Uterus (tissue), 4 donors: ENCODE data around the gene PLXNA4. TPM values are rescaled to one million over a fixed set of nuclear protein-coding genes. Genes with fewer than 3 reads are reported as not detected.

Experiments
- DNase-seq, 2 donors: peaks; one replicate each; pipeline ENCODE4 v3.0.0-alpha.2; 2019 to 2020
- H3K27ac ChIP-seq, 2 donors: fragments of 200-600 bp; sonication (generic); 1 replicate in 1 of 2; 2 replicates in 1 of 2; pipeline ENCODE4 v1.5.1; 2016 to 2018
- H3K27me3 ChIP-seq, 2 donors: fragments of 200-600 bp; sonication (generic); one replicate each; pipeline ENCODE4 v1.5.1; 2018 to 2019; ENCODE audit warnings: control low read depth in 1 of 2
- H3K36me3 ChIP-seq, 2 donors: fragments of 200-600 bp; sonication (generic); one replicate each; pipeline ENCODE4 v1.5.1; 2019; ENCODE audit warnings: control low read depth in 1 of 2
- H3K4me1 ChIP-seq, 2 donors: fragments of 200-600 bp; sonication (generic); one replicate each; pipeline ENCODE4 v1.5.1; 2018 to 2019; ENCODE audit warnings: control low read depth in 1 of 2
- H3K4me3 ChIP-seq, 2 donors: fragments of 200-600 bp; sonication (generic); 1 replicate in 1 of 2; 2 replicates in 1 of 2; pipeline ENCODE4 v1.5.1; 2018 to 2019; ENCODE audit warnings: mild to moderate bottlenecking in 1 of 2
- H3K9me3 ChIP-seq, 2 donors: fragments of 200-600 bp; sonication (generic); one replicate each; pipeline ENCODE4 v1.5.1; 2019; ENCODE audit warnings: control low read depth in 1 of 2
- CTCF ChIP-seq, 4 experiments: fragments of 200-600 bp in 2 of 4; fragments of 450-650 bp in 2 of 4; sonication (generic) in 2 of 4; IDR thresholded peaks; one replicate each; pipeline ENCODE4 v1.5.1; 2016 to 2019; ENCODE audit warnings: antibody characterized with exemption in 4 of 4, mild to moderate bottlenecking in 2 of 4, moderate library complexity in 1 of 4
- POLR2A ChIP-seq, 2 donors: fragments of 450-650 bp; IDR thresholded peaks; one replicate each; pipeline ENCODE4 v1.6.1; 2016; ENCODE audit warnings: antibody characterized with exemption in 2 of 2, mild to moderate bottlenecking in 1 of 2, moderate library complexity in 1 of 2
- intact Hi-C: fragments of 100-400 bp; cut with DNase I; formaldehyde crosslinking; loops from one replicate; pipeline ENCODE4 v1.15.1; 2023; ENCODE audit warnings: low total_unique reads
- total RNA-seq, 4 donors: library from RNA; depleted of rRNA in 3 of 4; stranded (reverse); fragments of >200 nt in 3 of 4; gene quantifications; one replicate each; pipeline versions ENCODE4 v1.1.0 to v1.2.4, GENCODE V29; 2014 to 2023
- donor health status: DM: yes; HTN: yes; CAD: no.

PLXNA4 gene
- total RNA-seq, 4 donors from 2014 or later, result 4.1 to 16.5 (median 7.7) TPM

DNA sequence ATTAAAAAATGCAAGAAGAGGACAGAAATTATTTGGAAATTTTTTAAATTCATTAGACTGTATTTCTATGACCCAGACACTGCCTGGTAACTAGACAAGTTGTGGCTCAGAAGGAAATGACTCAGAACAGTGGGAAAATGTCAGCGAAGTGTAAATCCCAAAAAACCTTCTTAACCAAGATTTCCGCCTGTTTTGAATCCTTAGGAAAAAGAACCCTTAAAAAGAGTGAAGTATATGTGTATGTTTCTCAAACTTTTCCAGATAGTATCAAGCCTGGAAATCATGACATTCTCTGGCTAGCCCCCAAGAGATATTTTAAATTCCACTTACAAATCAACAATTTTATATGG, 42.7 kb upstream of the PLXNA4 start:
- Histone ChIP-seq H3K9me3 (no peaks in the 10 kb centered on the region), H3K36me3 (no peaks in the 10 kb centered on the region), H3K4me3 (no peak overlapping the region), H3K4me1 (peaks cover 0 to 4% of the 10 kb centered on the region in 2 donors), H3K27ac (no peak overlapping the region), H3K27me3 (no peaks in the 10 kb centered on the region)
- no peak for DNase-seq
- no peak for TF ChIP-seq POLR2A (IDR thresholded peaks at IDR 0.05)
- TF ChIP-seq CTCF (IDR thresholded peaks at IDR 0.05), result no peak
- intact Hi-C loops, result no loop called here

GRCh38 chr7:132618271-132618955, 42.1 kb upstream of the PLXNA4 start:
- Histone ChIP-seq H3K36me3 (no peaks in the 10 kb centered on the region), H3K9me3 (no peaks in the 10 kb centered on the region), H3K27me3 (no peaks in the 10 kb centered on the region), H3K4me1 (peaks cover 0 to 4% of the 10 kb centered on the region in 2 donors), H3K4me3 (no peak overlapping the region), H3K27ac (no peak overlapping the region)
- TF ChIP-seq POLR2A (IDR thresholded peaks at IDR 0.05) (no peak), CTCF (IDR thresholded peaks at IDR 0.05) (no peak)
- no peak for DNase-seq
- intact Hi-C loops, result no loop called here

DNA sequence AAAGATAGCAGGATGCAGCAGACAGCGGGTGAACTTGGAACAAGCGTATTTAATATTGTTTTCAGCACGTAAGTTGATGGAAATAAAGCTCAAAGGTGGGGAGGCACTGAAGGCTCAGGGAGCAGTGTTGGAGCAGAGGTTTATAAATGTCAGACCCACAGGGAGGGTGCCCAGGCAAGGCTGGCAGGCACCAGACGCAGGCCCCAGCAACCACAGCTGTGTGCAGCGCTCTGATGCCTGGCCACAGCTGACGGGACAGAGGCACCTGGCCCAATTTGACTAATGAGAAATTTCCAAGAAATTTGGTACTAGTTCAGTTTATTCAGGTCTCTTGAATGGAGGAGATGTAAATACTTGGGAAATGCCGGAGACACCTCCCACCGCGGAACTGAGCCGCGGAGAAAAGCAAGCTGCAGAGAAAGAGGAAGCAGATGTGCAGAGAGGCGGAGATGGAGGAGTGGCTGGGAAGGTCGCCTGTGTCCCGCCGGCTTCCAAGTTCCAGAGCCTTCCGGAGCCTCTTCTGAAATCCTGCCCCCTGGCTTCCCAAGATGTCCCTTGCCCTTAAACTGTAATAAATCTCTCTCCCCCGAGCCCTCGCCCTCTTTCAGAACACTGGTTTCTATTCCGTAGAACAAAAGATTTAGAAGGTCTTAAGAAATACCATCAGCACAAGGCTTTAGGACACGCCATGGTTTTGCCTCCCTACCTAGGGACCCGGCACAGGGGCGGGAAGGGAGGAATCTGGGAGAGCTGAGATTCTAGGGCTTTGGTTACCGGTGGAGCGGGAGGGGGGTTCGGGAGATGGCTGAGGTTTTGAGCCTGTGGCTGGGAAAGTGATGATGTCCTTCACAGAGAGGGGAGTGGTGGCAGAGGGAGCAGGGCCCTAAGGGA, 38.4 kb upstream of the PLXNA4 start:
- Histone ChIP-seq H3K4me3 (no peak overlapping the region), H3K4me1 (peaks cover 0 to 4% of the 10 kb centered on the region in 2 donors), H3K27me3 (no peaks in the 10 kb centered on the region), H3K36me3 (no peaks in the 10 kb centered on the region), H3K9me3 (no peaks in the 10 kb centered on the region), H3K27ac (no peak overlapping the region)
- no peak for DNase-seq
- TF ChIP-seq CTCF (IDR thresholded peaks at IDR 0.05) (no peak), POLR2A (IDR thresholded peaks at IDR 0.05) (no peak)
- intact Hi-C loops, result no loop called here

DNA sequence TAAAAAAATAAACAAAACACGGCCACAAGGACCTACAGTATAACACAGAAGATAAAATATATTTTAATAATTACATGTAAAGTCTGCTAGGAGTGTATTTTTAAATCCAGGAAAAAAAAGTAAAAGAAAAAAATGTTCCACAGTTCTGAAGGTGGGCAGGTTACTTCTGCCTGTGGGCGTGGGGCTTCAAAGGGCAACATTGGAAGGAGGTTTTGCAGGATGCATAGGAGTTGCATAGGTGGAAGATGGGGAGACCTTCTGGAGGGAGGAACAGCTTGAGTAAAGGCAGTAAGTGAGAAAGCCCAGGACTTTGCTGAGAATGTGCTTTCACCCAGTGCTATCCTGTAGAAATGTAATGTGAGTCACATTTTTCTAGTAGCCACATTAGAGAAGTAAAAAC, 37.5 kb upstream of the PLXNA4 start:
- Histone ChIP-seq H3K4me3 (no peak overlapping the region), H3K36me3 (no peaks in the 10 kb centered on the region), H3K27me3 (no peaks in the 10 kb centered on the region), H3K4me1 (peaks cover 0 to 4% of the 10 kb centered on the region in 2 donors), H3K9me3 (no peaks in the 10 kb centered on the region), H3K27ac (no peak overlapping the region)
- intact Hi-C loops, result no loop called here
- TF ChIP-seq POLR2A (IDR thresholded peaks at IDR 0.05) (no peak), CTCF (IDR thresholded peaks at IDR 0.05) (no peak)
- no peak for DNase-seq

DNA sequence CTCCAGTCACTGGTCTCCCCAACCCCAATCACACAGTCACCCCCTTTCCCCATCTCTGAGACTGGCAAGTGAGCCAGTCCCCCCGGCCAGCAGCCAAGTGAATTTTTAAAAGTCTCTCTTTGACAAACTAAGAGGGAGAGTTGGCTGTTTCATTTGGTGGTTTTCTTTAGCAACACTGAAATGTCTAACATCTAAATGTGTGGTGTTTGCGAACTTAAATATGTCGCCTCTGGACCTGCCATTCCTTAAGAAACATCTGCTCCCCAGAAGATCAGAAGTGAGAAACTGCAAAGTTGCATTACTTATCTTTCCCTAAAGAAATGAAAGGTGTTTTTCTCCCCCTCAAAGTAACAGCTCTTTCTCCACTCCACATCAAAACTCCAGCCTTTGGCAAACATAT, 34.7 kb upstream of the PLXNA4 start:
- Histone ChIP-seq H3K27ac (no peak overlapping the region), H3K4me3 (no peak overlapping the region), H3K9me3 (no peaks in the 10 kb centered on the region), H3K4me1 (peaks cover 0 to 4% of the 10 kb centered on the region in 2 donors), H3K36me3 (no peaks in the 10 kb centered on the region), H3K27me3 (no peaks in the 10 kb centered on the region)
- TF ChIP-seq CTCF (IDR thresholded peaks at IDR 0.05), result no peak
- no peak for TF ChIP-seq POLR2A (IDR thresholded peaks at IDR 0.05)
- no peak for DNase-seq
- intact Hi-C loops, result no loop called here
